ELR (cell line): ENCODE results near the gene TMEM178B.

Experiments
- DNase-seq: peaks from one replicate; pipeline ENCODE4 v3.0.0-alpha.2; 2015; ENCODE audit warnings: low read depth

TMEM178B gene

GRCh38 chr7:141263983-141264382 lies 190.1 kb downstream of the TMEM178B start:
- DNase-seq: no peak

GRCh38 chr7:141264511-141264910 lies 190.6 kb downstream of the TMEM178B start:
- no peak for DNase-seq

- no peak for DNase-seq
Measured at GRCh38 chr7:141265668-141266067, 191.8 kb downstream of the TMEM178B start.

GRCh38 chr7:141268614-141269013 lies 194.8 kb downstream of the TMEM178B start:
- no peak for DNase-seq

GRCh38 chr7:141271451-141271850 lies 197.6 kb downstream of the TMEM178B start:
- DNase-seq: no peak

DNA sequence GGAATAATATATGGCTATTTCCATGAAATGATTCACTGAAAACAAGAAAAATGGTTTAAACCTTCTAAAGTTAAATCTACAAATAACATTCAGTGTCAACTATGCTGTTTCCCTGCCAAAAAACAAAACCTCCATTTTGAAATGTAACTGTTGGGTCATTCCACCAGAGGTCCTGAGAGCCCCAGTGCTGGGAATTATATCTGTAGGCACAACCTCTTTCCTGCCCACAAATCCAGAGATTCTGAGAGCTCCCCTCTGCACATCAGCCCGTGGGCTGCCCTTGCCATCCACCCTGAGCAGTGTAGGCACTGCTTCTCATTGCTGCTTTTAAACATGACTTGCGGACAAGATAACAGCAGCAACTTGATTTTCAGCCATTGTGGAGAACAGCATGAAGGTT lies 198.6 kb downstream of the TMEM178B start:
- no peak for DNase-seq

- DNase-seq: no peak
Measured at GRCh38 chr7:141275350-141275749, 201.5 kb downstream of the TMEM178B start.

GRCh38 chr7:141276031-141276430 lies 202.2 kb downstream of the TMEM178B start:
- peak; percentile 24 for DNase-seq

DNA sequence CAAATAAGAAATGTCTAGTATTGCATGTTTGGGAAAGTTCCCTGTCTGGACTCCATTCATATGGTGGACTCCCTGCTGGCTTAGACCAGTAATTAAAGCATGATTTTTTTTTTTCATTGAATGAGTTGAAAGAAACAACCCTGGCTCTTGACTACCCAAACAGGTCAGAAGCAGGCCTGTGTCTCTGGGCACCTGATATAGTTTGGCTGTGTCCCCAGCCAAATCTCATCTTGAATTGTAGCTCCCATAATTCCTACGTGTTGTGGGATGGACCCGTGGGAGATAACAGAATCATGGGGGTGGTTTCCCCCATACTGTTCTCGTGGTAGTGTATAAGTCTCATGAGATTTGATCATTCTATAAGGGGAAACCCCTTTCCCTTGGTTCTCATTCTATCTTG lies 206.2 kb downstream of the TMEM178B start:
- no peak for DNase-seq

GRCh38 chr7:141281311-141281710 lies 207.4 kb downstream of the TMEM178B start:
- DNase-seq: no peak

- DNase-seq: no peak
Measured at GRCh38 chr7:141286522-141286921, 212.7 kb downstream of the TMEM178B start.

DNA sequence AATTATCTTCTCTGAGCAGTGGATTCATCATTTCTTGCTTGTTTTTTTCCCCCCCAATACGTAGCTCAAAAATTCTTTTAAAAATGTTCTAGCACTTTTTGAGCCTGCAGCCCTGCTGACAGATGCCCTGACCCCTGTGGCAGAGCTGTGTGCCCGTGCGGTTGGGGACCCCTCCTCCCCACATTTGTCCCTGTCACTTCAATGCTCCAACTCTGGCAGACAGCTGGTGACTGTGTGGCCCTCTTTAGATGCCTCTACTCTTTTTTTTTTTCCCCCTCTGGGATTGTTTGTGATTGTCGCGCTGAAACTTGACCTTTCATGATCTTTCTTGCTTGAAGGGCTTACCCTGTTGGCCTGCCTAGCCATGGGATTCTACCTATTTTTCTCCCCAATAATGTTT lies 214.1 kb downstream of the TMEM178B start:
- DNase-seq: no peak

DNA sequence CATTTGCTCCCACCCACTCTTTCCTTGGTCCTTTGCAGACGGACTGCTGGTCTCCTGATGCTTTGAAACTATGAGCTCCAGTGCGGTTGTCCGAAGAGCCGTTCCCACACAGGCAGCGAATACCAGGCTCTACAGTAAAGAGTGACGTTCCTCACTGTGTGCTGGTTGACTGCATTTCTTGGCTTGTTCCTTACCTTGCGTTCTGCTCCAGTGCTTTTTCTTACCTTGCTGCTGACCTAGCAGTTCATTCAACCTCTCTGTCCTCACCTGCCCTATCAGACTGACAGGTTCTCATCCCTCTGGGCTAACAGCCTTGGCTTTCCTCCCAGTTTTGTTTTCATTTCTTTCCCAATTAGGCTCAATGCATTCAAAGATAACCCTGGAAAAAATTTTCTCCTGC lies 214.8 kb downstream of the TMEM178B start:
- DNase-seq: no peak

- DNase-seq: no peak
Measured at GRCh38 chr7:141290365-141290764, 216.5 kb downstream of the TMEM178B start.

DNA sequence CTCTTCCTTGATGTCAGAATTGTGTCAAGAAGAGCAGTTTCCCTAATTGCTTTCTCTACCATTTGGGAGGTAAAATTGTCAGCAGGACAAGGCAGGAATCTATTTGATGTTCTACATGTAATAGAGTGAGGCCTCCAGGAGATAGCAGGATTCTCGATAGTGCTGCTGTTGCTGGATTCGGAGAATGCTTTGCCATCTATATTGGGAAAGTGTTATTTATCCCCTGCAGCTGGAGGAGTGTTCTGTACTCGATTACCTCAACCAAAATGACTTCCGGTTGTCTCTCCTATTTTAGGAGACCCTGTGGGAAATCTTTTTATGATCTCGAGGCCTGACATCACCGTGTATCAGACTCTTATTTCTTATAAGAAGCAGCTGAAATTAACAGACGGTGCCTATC lies 217.1 kb downstream of the TMEM178B start:
- DNase-seq: no peak

- no peak for DNase-seq
Measured at GRCh38 chr7:141291541-141291940, 217.7 kb downstream of the TMEM178B start.

GRCh38 chr7:141294143-141294829 lies 220.4 kb downstream of the TMEM178B start:
- no peak for DNase-seq

DNA sequence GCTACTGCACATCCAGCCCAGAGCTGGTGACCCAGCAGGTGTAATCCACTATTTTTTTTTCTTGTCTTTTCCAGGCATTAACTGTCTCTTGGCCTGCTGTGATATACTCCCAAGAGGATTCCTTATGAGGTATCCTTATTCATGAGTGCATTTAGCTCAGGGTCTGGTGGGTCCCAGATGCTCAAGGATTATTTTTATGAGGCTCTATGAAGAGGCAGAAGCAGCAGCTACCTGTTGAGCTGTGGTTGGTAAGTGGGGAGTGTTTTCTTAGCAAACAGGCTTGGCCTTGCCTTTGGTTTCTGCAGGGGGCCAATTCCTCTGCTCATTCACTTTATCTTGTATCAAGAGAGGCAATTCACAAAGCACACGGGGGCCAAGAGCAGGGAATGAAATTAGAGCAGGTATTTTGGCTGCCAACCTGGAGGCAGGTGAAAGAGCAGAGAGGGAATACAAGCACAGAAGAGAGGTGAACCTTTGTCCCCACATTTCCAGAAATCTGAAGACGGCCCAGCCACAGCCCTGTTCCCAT lies 221.6 kb downstream of the TMEM178B start:
- DNase-seq: no peak

DNA sequence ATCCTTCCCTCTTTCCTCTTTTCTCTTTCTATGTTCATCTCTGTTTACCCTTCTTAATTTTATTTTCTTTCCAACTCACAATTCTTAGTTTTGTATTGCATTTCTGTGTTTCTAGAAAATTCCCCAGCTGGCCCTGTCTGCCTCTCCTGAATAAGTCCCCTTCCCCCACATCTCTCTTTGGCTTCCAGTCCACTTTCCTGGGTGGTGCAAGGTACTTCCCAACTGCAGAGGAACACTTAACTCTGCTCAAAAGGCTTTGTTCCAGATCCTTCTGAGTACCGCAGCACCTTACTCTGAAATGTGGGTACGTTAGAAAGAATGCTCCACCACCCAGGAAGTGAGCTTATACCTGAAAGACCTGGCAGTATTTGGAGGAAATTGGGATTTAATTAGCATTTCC lies 227.0 kb downstream of the TMEM178B start:
- DNase-seq: no peak

DNA sequence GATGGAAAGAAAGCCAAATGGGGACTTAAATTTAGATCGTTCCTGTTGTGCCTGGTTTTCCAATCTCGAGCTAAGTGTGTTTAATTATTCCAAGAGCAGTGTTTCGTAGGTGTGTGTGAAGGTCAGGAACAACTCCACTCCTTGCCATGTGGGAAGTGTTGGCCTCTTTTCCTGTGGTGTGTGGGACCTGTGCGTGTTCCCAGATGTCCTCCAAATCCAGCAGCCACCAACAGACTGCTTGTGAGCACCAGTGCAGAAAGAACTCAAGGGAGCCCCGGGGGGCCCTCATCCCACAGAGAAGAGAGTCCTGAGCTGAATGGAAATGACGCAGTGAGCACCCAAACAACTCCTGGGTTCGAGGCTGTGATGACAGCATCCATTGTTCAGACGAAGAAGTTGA lies 227.7 kb downstream of the TMEM178B start:
- no peak for DNase-seq

DNA sequence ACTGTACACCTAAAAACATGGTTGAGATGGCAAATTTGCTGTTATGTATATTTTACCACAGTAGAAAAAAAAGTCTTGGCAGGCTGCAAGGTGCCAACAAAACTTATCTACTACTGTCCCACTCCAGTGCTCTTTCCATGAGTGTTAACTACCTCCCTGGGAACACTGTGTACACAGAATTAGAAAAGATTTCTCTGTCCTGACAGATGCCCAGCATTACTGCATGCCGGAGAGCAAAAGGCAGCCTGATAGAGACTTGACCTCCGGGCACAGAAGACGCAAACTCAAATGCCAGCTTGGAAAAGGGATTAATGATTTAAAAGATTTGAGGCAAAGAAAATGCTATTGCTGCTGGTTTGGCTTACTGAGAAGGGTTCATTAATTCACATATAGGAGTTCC lies 228.8 kb downstream of the TMEM178B start:
- no peak for DNase-seq

DNA sequence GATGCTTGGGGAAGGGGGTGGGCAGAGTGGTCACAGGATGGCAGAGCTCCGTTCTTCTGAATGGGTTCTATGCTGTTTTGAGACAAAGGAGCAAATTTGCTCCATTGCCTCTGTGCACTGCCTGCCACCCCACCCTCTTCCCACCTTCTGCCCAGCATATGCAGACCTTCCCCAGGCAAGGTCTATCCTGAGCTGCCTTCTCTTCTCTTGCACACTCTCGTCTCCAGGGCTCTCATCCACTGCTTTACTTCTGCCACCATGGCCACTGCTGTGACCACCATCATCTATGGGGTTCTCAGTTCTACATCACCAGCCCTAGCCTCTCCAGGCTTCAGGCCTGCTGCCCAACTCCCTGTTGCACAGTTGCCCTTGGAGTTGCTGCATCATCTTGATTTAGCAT lies 230.4 kb downstream of the TMEM178B start:
- DNase-seq: no peak

- no peak for DNase-seq
Measured at GRCh38 chr7:141306081-141306480, 232.2 kb downstream of the TMEM178B start.

DNA sequence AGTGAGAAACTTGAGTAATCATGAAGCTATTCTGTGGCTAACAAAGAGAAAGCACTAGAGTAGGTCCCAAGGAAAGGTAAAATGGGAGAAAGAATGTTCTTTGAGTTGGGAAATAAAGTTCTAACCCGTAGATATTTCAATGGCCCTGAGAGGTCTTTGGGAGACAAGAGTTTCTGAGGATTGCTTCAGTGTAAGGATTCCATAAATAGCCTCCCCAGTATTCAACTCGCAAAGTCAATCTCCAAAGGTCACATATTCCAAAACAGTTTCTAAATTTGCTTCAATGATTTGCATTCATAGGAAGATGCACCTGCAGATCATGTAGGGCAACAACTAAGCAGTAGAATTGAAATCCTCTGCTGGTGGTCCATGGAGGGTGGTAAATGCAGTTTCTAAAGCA lies 238.5 kb downstream of the TMEM178B start:
- no peak for DNase-seq
